ENCODE results near the gene MMAB.

The MMAB gene

DNA sequence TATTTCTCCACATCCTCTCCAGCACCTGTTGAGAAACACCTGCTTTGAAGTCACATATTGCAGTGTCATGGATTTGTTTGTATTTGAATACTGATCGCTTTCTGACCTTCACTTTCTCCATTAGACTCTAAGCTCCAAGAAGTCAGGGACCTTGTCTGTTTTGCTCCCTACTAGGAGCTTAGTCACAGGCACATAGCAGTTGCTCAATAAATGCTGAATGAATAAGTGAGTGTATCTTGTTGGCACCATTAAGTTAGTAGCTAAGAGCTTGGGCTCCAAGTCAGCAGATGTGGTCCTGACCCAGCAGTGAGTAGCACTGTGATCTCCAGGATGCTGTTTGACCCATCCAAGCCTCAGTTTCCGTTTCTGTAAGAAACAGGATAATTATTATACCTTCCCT lies 10.4 kb upstream of the MMAB start:
- DNase-seq (ENCODE audit: low read depth in 3 of 3), result no peak

DNA sequence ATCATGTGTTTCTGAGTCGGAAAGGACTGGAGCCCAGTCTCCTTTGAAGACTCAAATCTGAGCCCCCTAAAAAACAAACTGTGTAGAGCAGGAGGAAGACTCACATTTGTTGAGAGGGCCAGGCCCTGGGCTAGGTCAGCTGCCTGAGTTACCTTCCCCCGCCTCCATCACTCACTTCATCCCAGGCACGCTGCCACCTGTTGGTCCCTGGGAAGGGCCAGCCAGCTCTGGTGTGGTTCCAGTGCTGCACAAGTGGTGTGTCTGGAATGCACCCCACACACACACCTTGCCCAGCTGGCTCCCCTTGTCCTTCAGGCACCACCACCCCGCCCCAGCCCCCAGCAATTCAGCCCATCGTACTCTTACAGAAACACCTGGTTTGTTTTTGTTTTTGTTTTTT lies 9.3 kb upstream of the MMAB start:
- DNase-seq (ENCODE audit: low read depth in 3 of 3), result no peak

DNA sequence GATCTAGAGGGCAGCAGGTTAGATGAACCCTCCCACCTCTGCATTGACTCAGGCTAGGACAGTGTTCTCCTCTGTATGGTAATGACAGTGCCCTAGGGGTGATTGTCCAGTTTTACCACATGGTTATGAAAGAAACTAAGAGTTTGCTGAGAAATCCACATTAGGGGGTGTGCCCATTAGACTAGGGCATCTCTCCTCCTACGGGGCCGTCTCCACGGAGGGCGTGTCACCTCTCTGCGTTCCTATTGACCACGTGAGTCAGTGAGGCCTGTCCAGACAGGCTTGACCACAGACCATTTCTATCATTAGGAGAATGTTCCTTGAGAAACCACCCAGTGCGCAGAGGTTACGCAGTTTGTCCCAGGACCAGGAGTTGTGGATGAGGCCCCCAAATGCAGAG lies 8.6 kb upstream of the MMAB start:
- DNase-seq (ENCODE audit: low read depth in 3 of 3), result no peak

DNA sequence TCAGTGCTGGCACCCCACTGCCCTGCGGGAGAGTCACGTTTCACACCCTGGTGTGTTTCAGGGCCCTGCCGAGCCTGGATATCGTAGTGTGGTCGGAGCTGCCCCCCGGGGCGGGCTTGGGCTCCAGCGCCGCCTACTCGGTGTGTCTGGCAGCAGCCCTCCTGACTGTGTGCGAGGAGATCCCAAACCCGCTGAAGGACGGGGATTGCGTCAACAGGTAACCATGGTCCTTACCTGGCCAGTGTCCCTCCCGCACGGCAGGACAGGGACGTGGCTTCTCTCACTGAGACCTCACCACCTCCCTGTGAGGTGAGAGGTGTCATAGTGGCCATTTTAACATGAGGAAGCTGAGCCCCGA lies 8.0 kb upstream of the MMAB start:
- DNase-seq (ENCODE audit: low read depth in 3 of 3), result no peak

DNA sequence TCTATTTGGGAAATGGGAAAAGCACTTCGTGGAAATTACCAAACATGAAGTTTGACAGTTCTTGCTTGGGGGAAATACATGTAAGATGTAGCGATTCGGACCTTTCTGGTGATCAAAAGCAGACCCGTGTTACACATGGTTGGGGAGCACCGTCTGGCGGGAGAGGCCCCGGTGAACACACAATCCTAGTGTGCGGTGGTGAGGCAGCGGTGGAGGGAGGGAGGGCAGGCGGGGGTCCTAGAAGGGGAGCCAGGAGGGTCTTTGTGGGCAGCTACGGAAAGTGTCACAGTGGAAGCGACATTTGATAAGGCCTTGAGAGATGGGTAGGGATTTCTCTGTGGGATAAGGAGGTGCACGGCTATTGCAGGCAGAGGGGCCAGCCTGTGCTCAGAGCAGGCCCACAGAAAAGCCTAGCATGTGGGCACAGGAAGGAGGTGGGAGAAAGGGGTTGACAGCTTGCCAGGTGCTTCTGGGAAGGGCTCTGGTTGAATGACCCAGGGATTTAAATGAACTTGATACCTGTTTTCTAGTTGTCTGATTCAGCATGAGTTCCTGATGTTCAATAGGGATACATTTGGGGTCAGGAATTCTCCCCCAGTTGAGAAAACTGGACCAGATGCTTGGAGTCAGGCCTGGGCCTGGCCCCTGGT lies 7.5 kb upstream of the MMAB start:
- DNase-seq (ENCODE audit: low read depth in 3 of 3), result no peak

DNA sequence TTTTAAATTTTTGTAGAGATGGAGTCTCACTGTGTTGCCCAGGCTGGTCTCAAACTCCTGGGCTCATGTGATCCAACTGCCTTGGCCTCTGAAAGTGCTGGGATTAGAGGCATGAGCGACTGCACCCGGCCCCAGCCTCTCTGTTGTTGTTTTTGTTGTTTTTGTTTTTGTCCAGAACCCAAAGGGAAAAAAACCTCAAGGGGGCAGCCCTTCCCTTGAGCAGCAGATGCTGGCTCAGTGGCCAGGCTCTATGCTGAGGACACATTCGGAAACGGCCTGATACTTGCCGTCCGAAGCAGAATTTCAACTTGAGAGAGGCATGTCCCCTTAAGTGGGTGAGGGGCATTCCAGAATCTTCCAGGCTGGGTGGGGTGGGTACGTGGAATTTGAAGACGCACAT lies 7.0 kb upstream of the MMAB start:
- DNase-seq (ENCODE audit: low read depth in 3 of 3), result no peak

DNA sequence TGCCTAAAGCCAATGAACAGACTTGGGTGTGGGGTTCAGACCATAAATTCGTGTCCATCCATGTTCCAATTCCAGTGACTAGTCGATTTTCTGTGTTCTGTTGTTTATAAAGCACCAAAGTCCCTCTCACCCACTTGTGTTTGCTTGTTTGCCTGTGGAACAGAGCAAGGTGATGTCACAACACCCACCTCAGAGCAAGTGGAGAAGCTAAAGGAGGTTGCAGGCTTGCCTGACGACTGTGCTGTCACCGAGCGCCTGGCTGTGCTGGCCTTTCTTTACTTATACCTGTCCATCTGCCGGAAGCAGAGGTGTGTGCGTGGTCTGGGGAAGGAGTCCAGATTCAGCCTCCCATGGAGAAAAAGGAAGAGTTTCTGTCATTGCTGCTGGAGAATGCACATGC lies 6.3 kb upstream of the MMAB start:
- DNase-seq (ENCODE audit: low read depth in 3 of 3), result no peak

DNA sequence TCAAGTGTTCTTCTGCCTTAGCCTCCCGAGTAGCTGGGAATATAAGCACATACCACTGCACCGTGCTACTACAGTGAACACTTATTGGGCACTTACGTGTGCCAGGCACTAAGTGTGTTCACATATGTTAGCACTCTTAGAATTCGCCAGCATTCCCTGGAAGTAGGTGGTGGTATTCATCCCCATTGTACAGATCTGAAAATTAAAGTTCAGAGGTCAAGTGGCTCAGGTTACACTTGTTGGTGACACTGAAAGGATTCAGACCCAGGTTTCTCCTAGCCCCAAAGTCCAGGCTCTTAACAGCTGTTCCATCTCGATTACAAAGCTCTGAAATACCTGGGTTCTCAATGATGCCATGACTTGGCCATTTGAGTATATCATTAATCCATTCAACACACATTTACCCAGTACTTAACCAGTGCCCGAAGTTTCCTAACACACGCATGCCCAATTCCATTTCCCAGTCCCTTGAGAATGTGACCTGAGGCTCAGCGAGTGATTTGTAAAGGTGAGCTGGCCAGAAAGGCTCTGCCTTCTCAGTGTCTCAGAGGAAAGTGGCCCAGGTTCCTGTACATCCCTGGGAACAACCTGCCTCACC lies 5.1 kb upstream of the MMAB start:
- no peak for DNase-seq (ENCODE audit: low read depth in 3 of 3)

DNA sequence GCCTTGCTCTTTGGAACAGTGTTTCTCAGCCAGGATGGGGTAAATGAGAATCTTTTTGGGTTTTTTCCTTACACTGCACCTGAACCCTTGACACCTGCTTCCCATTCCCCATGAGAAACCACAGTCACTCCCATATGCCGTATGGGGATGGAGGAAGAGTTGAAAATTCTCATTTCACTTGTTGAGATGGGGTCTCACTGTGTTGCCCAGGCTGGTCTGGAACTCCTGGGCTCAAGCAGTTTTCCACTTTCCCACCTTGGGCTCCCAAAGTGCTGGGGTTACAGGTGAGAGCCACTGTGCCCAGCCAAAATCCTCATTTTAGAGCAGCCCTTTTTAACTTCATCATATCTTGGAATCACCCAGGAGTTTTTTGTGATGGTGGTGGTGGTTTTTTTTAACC lies 4.0 kb upstream of the MMAB start:
- no peak for DNase-seq (ENCODE audit: low read depth in 3 of 3)

DNA sequence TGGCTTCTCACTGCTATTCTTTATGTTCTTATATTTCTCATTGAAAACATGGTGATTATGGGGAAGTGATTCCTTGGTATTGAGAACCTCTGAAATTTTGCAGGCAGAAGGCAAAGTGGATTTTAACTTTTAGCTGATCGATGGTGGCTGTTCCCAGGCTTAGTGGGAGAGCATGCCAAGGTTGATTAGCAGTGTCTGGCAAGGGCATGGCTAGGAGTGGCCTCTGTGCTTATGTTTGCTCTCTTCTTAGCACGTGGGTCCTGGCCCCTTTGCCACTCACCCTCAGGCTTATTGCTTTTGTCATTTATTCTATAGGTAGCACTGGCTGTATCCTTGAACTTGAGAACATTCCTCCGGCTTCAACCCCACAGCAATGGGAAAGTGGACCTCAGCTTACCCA lies 2.4 kb upstream of the MMAB start:
- no peak for DNase-seq (ENCODE audit: low read depth in 3 of 3)

DNA sequence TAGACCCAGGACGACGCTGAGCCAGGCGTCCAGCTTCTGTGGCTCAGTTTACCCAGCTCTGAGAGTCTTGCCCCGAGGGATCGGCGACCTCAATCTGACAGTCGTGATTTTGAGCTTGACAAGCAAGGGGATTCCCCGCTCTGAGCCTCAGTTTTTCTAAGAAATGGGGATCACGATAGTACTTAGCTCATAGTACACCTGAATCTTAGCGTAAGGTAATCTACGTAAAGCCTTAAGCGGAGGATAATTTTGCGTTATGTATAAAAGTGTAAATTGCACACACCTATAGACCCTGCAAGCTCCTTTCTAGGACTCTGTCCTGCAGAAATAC lies 575 bp upstream of the MMAB start:
- DNase-seq (ENCODE audit: low read depth in 3 of 3), result no peak

DNA sequence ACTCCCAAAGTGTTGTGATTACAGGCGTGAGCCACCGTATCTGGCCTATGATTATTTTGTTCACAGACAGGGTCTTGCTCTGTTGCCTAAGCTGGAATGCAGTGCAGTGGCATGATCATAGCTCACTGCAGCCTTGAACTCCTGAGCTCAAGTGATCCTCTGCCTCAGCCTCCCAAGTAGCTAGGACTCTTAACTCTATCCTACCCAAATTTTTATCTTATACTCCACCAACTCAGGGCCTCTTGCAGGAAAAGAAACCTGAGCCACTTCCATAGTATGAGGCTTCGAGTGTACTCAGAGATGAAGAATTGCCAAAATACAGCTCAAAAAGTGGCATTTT lies 828 bp downstream of the MMAB start:
- no peak for DNase-seq (ENCODE audit: low read depth in 3 of 3)

DNA sequence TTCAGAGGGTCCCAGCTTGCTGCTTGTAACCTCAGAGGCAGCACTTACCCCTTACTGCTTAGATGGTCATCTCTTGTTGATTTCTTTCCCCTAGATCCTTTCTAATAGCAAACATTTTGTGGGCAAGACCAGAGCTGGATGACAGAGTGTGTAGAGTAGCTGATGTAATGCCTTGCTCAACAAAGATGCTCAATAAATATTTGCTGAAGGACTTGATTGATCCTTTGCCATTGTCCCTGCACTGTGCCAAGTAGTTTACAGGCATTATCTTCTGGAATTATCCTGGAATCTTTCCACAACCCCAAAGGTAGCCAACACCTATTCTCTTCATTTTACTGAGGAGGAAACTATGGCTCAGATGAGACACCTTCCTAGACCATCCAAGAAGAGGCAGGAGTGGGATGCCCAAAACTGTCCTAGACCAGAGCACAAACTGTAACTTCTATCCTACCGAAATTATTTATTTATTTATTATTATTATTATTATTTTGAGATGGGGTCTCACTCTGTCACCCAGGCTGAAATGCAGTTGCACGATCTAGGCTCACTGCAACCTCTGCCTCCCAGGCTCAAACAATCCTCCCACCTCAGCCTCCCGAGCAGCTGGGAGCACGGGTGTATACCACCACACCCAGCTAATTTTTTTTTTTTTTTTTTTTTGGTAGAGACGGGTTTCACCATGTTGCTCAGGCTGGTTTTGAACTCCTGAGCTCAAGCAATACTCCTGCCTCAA lies 1.4 kb downstream of the MMAB start:
- DNase-seq (ENCODE audit: low read depth in 3 of 3), result no peak

DNA sequence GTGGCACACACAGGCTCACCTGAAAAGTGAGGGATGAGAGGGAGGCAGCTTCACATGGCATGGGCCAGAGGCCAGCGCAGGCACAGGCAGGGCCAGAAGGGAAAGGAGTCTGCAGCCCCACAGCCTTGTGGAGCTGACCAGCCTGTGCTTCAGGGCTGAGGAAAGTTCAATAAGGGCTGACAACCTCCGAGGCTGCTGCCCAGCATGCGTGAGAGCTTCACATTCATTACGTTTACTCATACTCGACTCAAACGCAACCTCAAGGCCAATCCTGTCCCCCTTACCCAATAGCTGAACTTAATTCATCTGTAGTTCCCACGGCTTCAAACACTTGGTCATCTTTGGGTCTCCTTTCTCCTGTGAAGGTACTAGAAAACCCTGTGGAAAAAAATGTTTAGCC lies 4.8 kb downstream of the MMAB start:
- no peak for DNase-seq (ENCODE audit: low read depth in 3 of 3)

DNA sequence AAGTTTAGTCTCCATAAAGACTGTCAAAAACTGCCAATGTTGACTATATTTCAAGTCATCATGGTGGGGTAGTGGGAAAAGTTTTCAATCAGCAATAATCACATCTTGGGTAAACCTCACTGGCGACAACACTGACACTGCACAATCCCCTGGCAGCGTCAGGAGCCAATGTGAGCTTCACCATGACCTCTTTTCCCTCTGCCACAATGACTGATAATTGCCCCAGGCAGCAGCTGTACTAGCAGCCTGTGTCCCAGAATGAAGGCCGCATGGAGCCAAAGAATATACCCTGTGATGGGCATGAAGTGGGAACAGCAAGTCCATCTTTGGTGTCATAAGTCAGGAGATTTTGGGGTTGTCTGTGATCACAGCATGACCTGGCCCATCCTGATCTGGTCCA lies 5.3 kb downstream of the MMAB start:
- DNase-seq (ENCODE audit: low read depth in 3 of 3), result no peak

DNA sequence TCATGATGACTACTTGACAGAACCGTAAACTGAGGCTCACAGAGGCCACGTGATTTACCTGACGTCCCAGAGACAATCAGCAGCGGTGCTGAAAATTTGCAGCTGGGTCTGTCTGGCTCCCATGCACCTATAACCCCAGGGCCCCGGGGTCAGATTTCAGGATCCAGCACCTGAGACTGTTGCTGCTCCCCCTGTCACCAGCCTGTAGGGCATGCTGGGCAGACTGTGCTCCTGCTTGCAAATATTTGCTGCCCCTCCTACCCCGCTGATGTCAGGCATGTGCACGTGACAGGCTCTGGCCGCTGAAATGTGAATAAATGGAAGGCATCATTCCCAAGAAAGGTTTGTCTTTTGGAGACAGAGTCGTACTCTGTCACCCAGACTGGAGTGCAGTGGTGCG lies 6.0 kb downstream of the MMAB start:
- no peak for DNase-seq (ENCODE audit: low read depth in 3 of 3)

DNA sequence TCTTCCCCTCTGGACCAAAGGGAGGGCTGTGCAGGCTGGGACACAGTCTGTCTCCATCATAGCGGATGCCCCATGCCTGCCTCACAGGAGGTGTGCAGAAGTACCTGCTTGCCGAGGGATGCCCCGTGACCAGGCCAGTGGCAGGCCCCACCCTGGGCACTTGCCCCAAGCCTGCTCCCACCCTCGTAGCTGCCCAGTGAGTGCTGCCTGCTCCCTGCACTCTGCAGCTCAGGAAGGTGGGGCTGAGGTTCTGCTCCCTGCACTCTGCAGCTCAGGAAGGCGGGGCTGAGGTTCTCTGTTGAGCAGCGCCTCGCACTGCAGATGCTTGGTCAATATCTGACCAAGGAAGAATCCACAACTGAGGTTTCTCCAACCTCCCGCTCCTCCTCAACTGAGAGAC lies 6.9 kb downstream of the MMAB start:
- DNase-seq (ENCODE audit: low read depth in 3 of 3), result no peak

DNA sequence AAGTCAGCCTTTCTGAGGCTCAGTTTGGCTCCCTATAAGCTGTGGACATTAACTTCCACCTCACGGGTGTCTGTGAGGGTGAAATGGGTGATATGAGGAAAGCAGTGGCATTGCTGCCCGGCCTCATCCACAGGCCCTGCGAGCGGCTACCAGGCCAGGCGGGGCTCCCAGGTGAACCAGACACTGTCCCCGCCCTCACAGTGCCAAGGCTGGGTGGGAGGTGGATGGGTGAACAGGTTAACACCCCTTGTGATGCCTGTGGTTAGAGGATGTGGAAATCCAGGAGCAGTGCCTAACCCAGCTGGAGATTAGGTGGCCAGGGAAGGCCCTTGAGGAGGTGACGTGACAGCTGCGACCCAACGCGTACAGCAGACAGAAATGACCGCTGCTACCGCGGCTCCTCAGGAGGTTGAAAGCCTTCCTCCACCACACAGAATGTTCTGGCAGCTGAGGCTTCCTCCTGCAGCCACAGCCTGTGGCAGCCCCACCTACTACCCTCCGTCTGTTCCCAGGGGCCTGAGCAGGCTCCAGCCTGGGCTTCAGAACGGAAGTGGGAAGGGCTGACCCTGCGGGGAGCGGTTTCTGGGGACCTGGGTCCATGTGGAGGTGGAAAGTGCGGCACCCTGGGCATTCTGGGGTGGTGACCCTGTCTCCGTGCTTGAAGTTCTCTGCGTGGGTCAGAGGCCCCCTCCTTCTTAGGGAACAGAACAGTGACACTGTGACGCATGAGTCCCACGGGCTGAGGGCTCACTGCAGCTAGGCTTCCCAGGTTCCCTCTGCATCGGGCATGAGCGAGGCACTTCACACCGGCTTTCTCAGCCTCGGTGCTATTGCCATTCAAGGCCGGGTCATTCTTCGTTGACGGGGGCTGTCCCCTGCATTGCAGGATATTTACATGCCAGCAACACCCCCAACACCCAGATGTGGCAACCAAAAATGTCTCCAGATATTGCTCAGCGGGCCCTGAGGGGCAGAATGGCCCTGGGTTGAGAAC lies 9.7 kb downstream of the MMAB start:
- no peak for DNase-seq (ENCODE audit: low read depth in 3 of 3)

DNA sequence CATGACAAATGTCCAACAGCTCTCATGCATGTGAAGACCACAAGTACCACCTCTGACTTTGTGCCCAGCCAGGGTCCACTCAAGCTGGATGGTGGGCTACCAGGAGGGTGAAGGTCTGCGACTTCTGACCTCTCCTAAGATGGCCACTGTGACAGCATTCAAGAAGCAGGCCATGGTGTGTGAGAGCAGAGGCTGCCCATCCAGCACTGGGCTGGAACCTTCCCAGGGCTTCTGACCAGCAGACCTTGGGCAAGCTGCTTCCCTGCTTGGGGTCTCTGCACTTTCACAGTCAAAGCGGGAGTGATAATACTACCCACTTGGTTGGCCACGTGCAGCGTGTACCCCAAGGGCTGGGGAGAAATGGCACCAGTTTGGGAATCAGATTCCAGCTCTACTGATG lies 10.4 kb downstream of the MMAB start:
- DNase-seq (ENCODE audit: low read depth in 3 of 3), result no peak

DNA sequence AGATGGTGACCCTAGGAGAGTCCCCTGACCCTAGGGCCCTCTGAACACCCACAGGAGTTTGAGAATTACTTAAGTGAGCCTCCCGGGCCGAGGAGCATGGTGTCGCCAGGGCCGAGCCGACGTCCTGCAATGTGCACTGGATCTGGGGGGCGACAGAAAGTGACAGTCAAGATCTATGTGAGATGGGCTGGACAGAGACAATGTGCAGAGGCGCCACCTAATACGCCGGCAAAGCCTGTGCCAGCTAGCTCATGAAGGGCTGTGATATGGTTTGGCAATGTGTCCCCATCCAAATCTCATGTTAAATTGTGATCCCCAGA lies 11.6 kb downstream of the MMAB start:
- DNase-seq (ENCODE audit: low read depth in 3 of 3), result no peak

DNA sequence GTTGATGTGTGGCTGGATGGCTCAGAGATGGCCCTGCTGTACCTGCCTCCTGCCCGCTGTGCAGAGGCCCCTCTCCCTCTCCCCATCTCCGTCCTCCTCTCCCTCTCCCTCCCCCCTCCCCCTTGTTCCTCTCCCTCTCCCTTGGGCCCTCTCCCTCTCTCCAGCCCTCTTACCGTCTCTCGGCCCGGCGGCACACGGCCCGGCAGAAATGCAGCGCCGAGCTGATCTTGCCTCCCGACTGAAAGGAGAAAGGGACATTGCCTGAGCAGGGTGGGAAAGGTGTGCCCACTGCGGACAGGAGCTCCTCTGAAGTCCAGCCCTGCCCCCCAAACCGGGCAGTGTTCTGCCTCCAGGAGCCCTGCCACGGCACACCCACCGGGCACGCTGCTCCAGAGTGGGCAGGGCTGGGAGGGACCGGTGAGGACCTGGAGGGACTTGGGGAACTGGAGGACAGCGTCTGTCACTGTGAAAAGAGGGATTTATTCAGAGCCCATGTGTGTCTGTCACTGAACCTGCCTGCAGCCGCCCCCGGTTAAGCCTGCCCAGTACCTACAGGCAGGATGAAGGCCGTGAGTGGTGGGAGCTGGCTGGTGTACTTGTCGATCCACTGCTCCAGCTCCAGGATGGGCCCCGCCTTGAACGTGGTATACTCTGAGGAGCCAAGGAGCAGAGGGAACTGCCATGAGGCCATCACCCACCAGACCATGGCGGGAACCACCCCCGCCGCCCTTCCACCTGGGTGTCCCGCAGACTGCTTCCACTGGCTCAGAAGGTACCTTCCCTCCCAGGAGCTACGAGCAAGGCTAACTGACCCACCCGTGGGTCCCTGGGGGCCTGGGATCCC lies 12.2 kb downstream of the MMAB start:
- no peak for DNase-seq (ENCODE audit: low read depth in 3 of 3)

DNA sequence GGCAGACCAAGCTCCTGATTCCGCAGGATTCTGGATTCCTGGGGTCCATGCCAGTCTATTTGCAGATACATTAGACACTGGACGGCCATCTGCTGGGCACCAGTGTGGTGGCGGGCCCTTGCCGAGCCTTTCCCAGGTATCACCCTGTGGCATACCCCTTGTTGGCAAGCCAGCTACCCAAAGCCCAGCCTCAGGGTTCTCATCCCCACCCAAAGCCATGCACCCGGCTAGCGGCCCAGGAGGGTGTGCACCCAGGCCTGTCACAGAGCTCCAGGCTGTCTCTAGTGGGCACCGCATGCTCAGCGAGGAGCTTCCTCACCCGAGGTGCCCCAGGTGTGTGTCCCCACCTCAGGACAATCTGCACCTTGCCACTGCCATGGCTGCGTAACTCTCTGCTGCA lies 13.7 kb downstream of the MMAB start:
- no peak for DNase-seq (ENCODE audit: low read depth in 3 of 3)

All from stimulated activated CD4-positive, alpha-beta T cell treated with anti-CD3 and anti-CD28 coated beads, TNF-alpha, amount 100 ng/mL, for 4 hours (primary cell).